ENCODE data around the gene MYOM3. TPM values are rescaled to one million over a fixed set of nuclear protein-coding genes. Genes with fewer than 3 reads are reported as not detected.
"Not testable (repeated sequence)": the region's sequence is repeated elsewhere in the genome, so short reads cannot be mapped to it uniquely, and the experiment has no call there.

The MYOM3 gene
- polyA plus RNA-seq, 1 donor: 22.1 TPM

- not testable (repeated sequence) for DNase-seq
Observed at GRCh38 chr1:24030976-24031516, 80.9 kb downstream of the MYOM3 start.

- DNase-seq: peak; percentile 65
Observed at GRCh38 chr1:24027838-24028468, 84.0 kb downstream of the MYOM3 start.

- DNase-seq: no peak
Observed at GRCh38 chr1:24022581-24023361, 89.2 kb downstream of the MYOM3 start.

GRCh38 chr1:24021403-24022266 lies 90.3 kb downstream of the MYOM3 start:
- DNase-seq: no peak

GRCh38 chr1:24020470-24020869 lies 91.5 kb downstream of the MYOM3 start:
- DNase-seq: no peak

GRCh38 chr1:24020025-24020424 lies 91.9 kb downstream of the MYOM3 start:
- no peak for DNase-seq

GRCh38 chr1:24018611-24019580 lies 93.0 kb downstream of the MYOM3 start:
- DNase-seq: peak; percentile 97

GRCh38 chr1:24015221-24016210 lies 96.4 kb downstream of the MYOM3 start:
- no peak for DNase-seq

GRCh38 chr1:24012878-24013277 lies 99.1 kb downstream of the MYOM3 start:
- not testable (repeated sequence) for DNase-seq

- DNase-seq: no peak
Observed at GRCh38 chr1:24010650-24011049, 101.3 kb downstream of the MYOM3 start.

- DNase-seq: no peak
Observed at GRCh38 chr1:24009406-24009805, 102.5 kb downstream of the MYOM3 start.

GRCh38 chr1:24008574-24009184 lies 103.3 kb downstream of the MYOM3 start:
- not testable (repeated sequence) for DNase-seq

GRCh38 chr1:24007079-24007478 lies 104.9 kb downstream of the MYOM3 start:
- no peak for DNase-seq

Other genes with a start within 250 kb of the MYOM3 start
- 41.7 TPM for gene FUCA1, start 243.8 kb downstream of the MYOM3 start, polyA plus RNA-seq (ENCODE audit: insufficient read length)
- gene CNR2, start 198.8 kb downstream of the MYOM3 start, polyA plus RNA-seq (ENCODE audit: insufficient read length): 0.08 TPM
- 209 TPM for gene PNRC2, start 152.3 kb downstream of the MYOM3 start, polyA plus RNA-seq (ENCODE audit: insufficient read length)
- gene SRSF10, start 131.8 kb downstream of the MYOM3 start, polyA plus RNA-seq (ENCODE audit: insufficient read length): 315 TPM
- gene IL22RA1, start 31.0 kb upstream of the MYOM3 start, polyA plus RNA-seq (ENCODE audit: insufficient read length): 4.0 TPM
- 3.5 TPM for gene IFNLR1, start 75.2 kb upstream of the MYOM3 start, polyA plus RNA-seq (ENCODE audit: insufficient read length)
- 4.6 TPM for gene GRHL3, start 207.2 kb upstream of the MYOM3 start, polyA plus RNA-seq (ENCODE audit: insufficient read length)

Measured in left kidney (tissue), 2 donors.